Measurements from ENCODE around the gene DDR1.

GRCh38 chr6:30841644-30842504, 42.4 kb upstream of the DDR1 start:
- TF ChIP-seq CTCF (IDR thresholded peaks at IDR 0.05) (no peak), POLR2AphosphoS5 (IDR thresholded peaks at IDR 0.05; ENCODE audit: low read depth, low read length) (no peak), REST (IDR thresholded peaks at IDR 0.05; ENCODE audit: insufficient read depth in 1 of 2, low read depth in 2 of 2, low read length in 1 of 2) (no peak)

Measured in Panc1 (cell line).